ENCODE results near the gene MAP3K8. TPM values are rescaled to one million over a fixed set of nuclear protein-coding genes. Genes with fewer than 3 reads are reported as not detected.

Gene MAP3K8
- total and polyA plus RNA-seq, 2 of the 8 experiments (the other 6 are each of a cell fraction or from before 2014, with no cell fraction given): 5.6 to 6.0 TPM

- Histone ChIP-seq H3K4me2 (ENCODE audit: insufficient read depth in 1 of 2, low read depth in 2 of 2, low read length in 2 of 2) (no peak overlapping the region), H3K14ac (ENCODE audit: insufficient read length) (no peak overlapping the region), H3K4me1 (replicated peaks in 1 of 4; ENCODE audit: control insufficient read depth in 3 of 4, insufficient read depth in 4 of 4, low read length in 3 of 4) (no peaks in the 10 kb centered on the region; a peak in 1 of 7 replicates), H2BK15ac (ENCODE audit: low read length) (no peak overlapping the region), H2BK5ac (ENCODE audit: low read depth, low read length) (no peak overlapping the region), H3K79me2 (ENCODE audit: control insufficient read depth in 1 of 2, insufficient read depth in 2 of 2, low read length in 2 of 2) (no peaks in the 10 kb centered on the region), H4K91ac (replicated peaks; ENCODE audit: insufficient read length, low read length) (no peak overlapping the region), H2AK5ac (ENCODE audit: low read depth, low read length) (no peak overlapping the region), H2BK120ac (replicated peaks; ENCODE audit: low read depth, low read length) (no peak overlapping the region), H4K5ac (ENCODE audit: insufficient read length, low read depth, low read length) (no peak overlapping the region), H2BK12ac (ENCODE audit: low read depth, low read length) (no peak overlapping the region), H4K8ac (ENCODE audit: extremely low read depth, insufficient read depth, low read length) (no peak overlapping the region), H3K36me3 (ENCODE audit: control insufficient read depth in 2 of 4, insufficient read depth in 4 of 4, low read length in 3 of 4) (no peaks in the 10 kb centered on the region), H3K79me1 (ENCODE audit: low read depth, low read length) (no peaks in the 10 kb centered on the region; the same call in 1 of the 2 replicates), H2BK20ac (ENCODE audit: low read length) (no peak overlapping the region), H3K23ac (ENCODE audit: insufficient read length) (no peak overlapping the region), H3K23me2 (ENCODE audit: low read depth, low read length) (no peaks in the 10 kb centered on the region), H3K18ac (ENCODE audit: extremely low read depth, low read length) (no peak overlapping the region), H3K4ac (replicated peaks; ENCODE audit: insufficient read length, low read depth, low read length) (no peak overlapping the region), H4K20me1 (replicated peaks in 1 of 2; ENCODE audit: control insufficient read depth in 1 of 2, insufficient read depth in 2 of 2, low read length in 2 of 2) (no peaks in the 10 kb centered on the region), H2AFZ (ENCODE audit: low read length) (no peak overlapping the region), H3K27ac (ENCODE audit: low read depth, low read length) (no peak overlapping the region), H3K9me3 (ENCODE audit: insufficient read depth in 2 of 2, low read depth in 1 of 2, low read length in 1 of 2) (no peaks in the 10 kb centered on the region), H3K56ac (replicated peaks; ENCODE audit: insufficient read length, low read depth, low read length) (no peak overlapping the region), H3K9ac (replicated peaks in 1 of 4; ENCODE audit: extremely low read depth in 1 of 4, low read depth in 3 of 4, low read length in 3 of 4) (no peak overlapping the region), H3K27me3 (replicated peaks in 1 of 4; ENCODE audit: control insufficient read depth in 3 of 4, extremely low read depth in 1 of 4, insufficient read depth in 3 of 4, low read length in 3 of 4) (no peaks in the 10 kb centered on the region), H3K4me3 (ENCODE audit: extremely low read depth in 1 of 4, insufficient read depth in 2 of 4, low read depth in 3 of 4, low read length in 4 of 4) (no peak overlapping the region)
- TF ChIP-seq RBBP5 (IDR thresholded peaks at IDR 0.05; ENCODE audit: borderline replicate concordance, low read depth, low read length): no peak
- TF ChIP-seq TAF7 (optimal IDR thresholded peaks at IDR 0.05; ENCODE audit: borderline replicate concordance, low read depth, low read length): no peak
- no peak for TF ChIP-seq KDM5A (IDR thresholded peaks at IDR 0.05; ENCODE audit: low read length)
- TF ChIP-seq SAP30 (IDR thresholded peaks at IDR 0.05; ENCODE audit: insufficient read depth, insufficient replicate concordance, low read length): no peak
- no peak for TF ChIP-seq POU5F1 (IDR thresholded peaks at IDR 0.05; ENCODE audit: low read depth, low read length)
- TF ChIP-seq, protein P1, sequence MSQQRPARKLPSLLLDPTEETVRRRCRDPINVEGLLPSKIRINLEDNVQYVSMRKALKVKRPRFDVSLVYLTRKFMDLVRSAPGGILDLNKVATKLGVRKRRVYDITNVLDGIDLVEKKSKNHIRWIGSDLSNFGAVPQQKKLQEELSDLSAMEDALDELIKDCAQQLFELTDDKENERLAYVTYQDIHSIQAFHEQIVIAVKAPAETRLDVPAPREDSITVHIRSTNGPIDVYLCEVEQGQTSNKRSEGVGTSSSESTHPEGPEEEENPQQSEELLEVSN (IDR thresholded peaks at IDR 0.05): no peak
- no peak for TF ChIP-seq FOSL1 (IDR thresholded peaks at IDR 0.05; ENCODE audit: insufficient read depth, low read depth, low read length)
- TF ChIP-seq, protein P2, sequence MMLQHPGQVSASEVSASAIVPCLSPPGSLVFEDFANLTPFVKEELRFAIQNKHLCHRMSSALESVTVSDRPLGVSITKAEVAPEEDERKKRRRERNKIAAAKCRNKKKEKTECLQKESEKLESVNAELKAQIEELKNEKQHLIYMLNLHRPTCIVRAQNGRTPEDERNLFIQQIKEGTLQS (IDR thresholded peaks at IDR 0.05; ENCODE audit: insufficient read depth, low read depth, low read length): no peak
- no peak for TF ChIP-seq EZH2 (IDR thresholded peaks at IDR 0.05; ENCODE audit: low read depth, low read length, severe bottlenecking)
- TF ChIP-seq CBX5 (IDR thresholded peaks at IDR 0.05; ENCODE audit: low read depth, low read length): no peak
- TF ChIP-seq SP4 (IDR thresholded peaks at IDR 0.05; ENCODE audit: low read length): no peak
- no peak for DNase-seq (ENCODE audit: low read depth in 1 of 2, low spot score in 2 of 2)
- CTCF ChIA-PET (ENCODE audit: partially characterized antibody): interaction anchor here (0.7 to 1.3 kb wide), 4 partner anchors 51 to 208 kb away, joined by 3 to 4 read pairs (median 4); no protein-coding TSS in a partner anchor
- 90% methylated on average over 2 of the region's 2 CpGs; no CpG with 5 or more reads in 1 of the 2 experiments for whole genome bisulfite sequencing, 2 experiments (ENCODE audit: extremely low coverage in 1 of 2, insufficient coverage in 1 of 2, insufficient read length in 1 of 2, insufficient replicate concordance in 2 of 2, low coverage in 1 of 2, low lambda C conversion rate in 2 of 2, missing lambda C conversion rate in 1 of 2)
- POLR2A ChIA-PET (ENCODE audit: partially characterized antibody): no interaction called here
- no peak for FAIRE-seq
These were observed 35.8 kb upstream of the MAP3K8 start for GRCh38 chr10:30398193-30398592.

Data from H1 (cell line).